ENCODE results near the gene CORO2B.
"Not testable (repeated sequence)": the region's sequence is repeated elsewhere in the genome, so short reads cannot be mapped to it uniquely, and the experiment has no call there.

The CORO2B gene

GRCh38 chr15:68592544-68592943, 13.8 kb downstream of the CORO2B start:
- no peak for DNase-seq

- no peak for DNase-seq
Observed at GRCh38 chr15:68593341-68593740, 14.5 kb downstream of the CORO2B start.

GRCh38 chr15:68593828-68594532, 15.2 kb downstream of the CORO2B start:
- DNase-seq, result no peak

GRCh38 chr15:68594533-68595259, 15.9 kb downstream of the CORO2B start:
- no peak for DNase-seq

GRCh38 chr15:68595260-68595564, 16.4 kb downstream of the CORO2B start:
- no peak for DNase-seq

- DNase-seq, result no peak
Observed at GRCh38 chr15:68595761-68596160, 17.0 kb downstream of the CORO2B start.

GRCh38 chr15:68596691-68597090, 17.9 kb downstream of the CORO2B start:
- DNase-seq, result no peak

GRCh38 chr15:68597581-68597980, 18.8 kb downstream of the CORO2B start:
- DNase-seq, result no peak

- no peak for DNase-seq
Observed at GRCh38 chr15:68598171-68599152, 19.7 kb downstream of the CORO2B start.

GRCh38 chr15:68599153-68599545, 20.4 kb downstream of the CORO2B start:
- DNase-seq, result no peak

GRCh38 chr15:68599560-68600071, 20.8 kb downstream of the CORO2B start:
- DNase-seq, result no peak

GRCh38 chr15:68601206-68602197, 22.7 kb downstream of the CORO2B start:
- DNase-seq, result no peak

GRCh38 chr15:68602459-68603215, 23.8 kb downstream of the CORO2B start:
- no peak for DNase-seq

GRCh38 chr15:68603216-68603595, 24.4 kb downstream of the CORO2B start:
- DNase-seq, result no peak

GRCh38 chr15:68603951-68604350, 25.2 kb downstream of the CORO2B start:
- no peak for DNase-seq

- DNase-seq, result not testable (repeated sequence)
Observed at GRCh38 chr15:68604840-68605478, 26.2 kb downstream of the CORO2B start.

- DNase-seq, result no peak
Observed at GRCh38 chr15:68606375-68606774, 27.6 kb downstream of the CORO2B start.

GRCh38 chr15:68608206-68608843, 29.5 kb downstream of the CORO2B start:
- DNase-seq, result no peak

GRCh38 chr15:68608844-68609232, 30.0 kb downstream of the CORO2B start:
- DNase-seq, result no peak

GRCh38 chr15:68609629-68610028, 30.8 kb downstream of the CORO2B start:
- no peak for DNase-seq

Measured in GDM1 (cell line).